NAMALWA (cell line): ENCODE measurements around the gene PWP2.
"Not testable (repeated sequence)": the region's sequence is repeated elsewhere in the genome, so short reads cannot be mapped to it uniquely, and the experiment has no call there.

Experiments
- DNase-seq: peaks from one replicate; pipeline ENCODE4 v3.0.0-alpha.2; 2015; ENCODE audit warnings: low spot score

Gene PWP2

GRCh38 chr21:44138039-44138438, 30.8 kb downstream of the PWP2 start:
- DNase-seq, result not testable (repeated sequence)

- not testable (repeated sequence) for DNase-seq
Measured at GRCh38 chr21:44139787-44140551, 32.8 kb downstream of the PWP2 start.

DNA sequence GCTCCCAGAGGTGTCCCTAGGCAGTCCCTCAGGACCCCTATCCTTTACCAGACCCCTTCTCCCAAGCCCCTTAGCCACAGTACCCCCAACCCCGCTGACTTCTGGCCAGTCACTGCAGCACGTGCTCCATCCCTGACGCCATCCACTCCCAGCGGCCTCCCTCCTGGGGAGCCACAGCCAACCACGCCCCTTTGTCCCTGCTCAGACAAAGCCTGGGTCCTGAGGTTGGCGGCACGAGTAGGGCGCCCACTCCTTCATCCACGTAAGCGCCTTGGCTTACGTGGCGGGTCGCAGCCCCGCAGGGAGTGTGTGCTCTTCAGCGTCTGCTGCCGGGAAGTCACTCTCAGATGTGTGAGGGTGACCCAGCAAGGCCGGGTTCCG, 33.3 kb downstream of the PWP2 start:
- not testable (repeated sequence) for DNase-seq

DNA sequence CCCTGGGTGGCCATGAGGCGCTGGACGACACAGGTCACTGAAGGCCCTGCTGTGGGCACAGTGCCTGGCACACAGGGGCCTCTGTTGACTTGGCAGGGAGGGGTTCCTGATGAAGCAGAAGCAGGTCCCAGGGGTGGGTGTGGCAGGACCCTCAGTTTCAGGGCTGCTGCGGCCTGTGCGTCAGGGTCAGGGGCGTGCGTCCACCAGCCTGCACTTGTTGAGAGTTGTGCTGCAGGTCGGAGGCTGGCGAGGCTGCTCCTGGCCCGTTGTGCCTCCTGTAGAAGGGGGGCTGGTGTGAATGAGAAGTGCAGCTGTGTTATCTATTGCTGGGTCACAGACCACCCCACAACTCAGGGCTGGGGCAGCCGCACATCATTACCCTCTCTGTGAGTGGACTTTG, 35.3 kb downstream of the PWP2 start:
- DNase-seq, result not testable (repeated sequence)

GRCh38 chr21:44143380-44143779, 36.2 kb downstream of the PWP2 start:
- DNase-seq, result not testable (repeated sequence)

- DNase-seq, result peak; percentile 26
Measured at GRCh38 chr21:44143996-44144395, 36.8 kb downstream of the PWP2 start.

DNA sequence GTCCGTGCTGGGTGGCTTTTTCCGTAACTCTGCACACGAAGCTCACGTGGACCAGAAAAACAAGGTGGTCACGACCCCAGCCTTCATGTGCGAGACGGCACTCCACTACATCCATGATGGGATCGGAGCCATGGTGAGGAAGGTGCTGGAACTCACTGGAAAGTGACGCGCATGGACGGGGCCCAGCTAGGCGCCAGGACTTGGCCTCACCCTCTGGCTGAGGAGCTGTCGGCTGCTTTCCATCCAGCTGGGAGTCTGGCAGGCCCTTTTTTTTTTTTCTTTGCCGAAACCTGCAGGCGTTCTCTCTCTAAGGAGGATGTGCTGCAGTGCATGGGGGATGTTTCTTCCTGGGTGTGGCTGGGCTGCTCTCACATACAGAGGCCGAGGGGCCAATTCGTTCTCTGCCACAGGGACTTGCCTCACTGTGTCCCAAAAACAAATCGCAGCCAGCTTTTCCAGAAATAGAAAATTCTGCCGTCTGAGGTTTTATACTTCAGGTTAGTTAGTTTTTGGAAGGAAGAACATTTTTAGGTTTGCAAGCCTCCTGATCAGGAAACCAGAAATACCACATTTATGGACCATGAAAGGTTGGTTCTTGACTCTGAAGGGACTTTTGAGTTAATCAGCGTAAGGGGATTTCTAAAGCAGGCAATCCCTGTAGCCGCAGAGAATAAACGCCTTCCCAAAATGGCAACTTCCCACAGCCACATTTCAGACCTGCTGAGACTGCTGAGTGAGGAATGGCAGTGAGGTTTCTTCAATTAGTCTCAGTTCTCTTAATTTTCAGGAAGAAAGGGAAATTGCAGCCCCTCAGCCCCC, 37.8 kb downstream of the PWP2 start:
- not testable (repeated sequence) for DNase-seq

DNA sequence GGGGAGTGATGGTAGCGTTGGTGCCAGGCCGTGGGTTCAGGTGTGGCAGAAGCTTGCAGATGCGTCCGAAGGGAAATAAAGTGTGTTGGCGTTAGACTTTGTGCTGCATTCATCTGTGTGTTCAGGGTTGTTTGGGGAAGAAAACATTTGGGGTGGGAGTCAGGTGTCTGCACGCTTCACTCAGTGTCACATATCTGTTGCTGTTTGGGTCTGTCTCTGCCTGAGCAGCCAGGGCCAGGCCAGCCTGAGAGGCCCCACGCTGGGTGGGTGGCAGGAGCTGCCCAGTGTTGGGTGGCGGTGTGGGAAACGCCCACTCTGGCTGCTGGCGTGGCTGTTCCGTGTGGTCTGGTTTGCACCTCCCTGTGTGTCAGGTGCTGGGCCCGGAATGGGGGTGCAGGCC, 38.4 kb downstream of the PWP2 start:
- not testable (repeated sequence) for DNase-seq

- not testable (repeated sequence) for DNase-seq
Measured at GRCh38 chr21:44147108-44147507, 39.9 kb downstream of the PWP2 start.

DNA sequence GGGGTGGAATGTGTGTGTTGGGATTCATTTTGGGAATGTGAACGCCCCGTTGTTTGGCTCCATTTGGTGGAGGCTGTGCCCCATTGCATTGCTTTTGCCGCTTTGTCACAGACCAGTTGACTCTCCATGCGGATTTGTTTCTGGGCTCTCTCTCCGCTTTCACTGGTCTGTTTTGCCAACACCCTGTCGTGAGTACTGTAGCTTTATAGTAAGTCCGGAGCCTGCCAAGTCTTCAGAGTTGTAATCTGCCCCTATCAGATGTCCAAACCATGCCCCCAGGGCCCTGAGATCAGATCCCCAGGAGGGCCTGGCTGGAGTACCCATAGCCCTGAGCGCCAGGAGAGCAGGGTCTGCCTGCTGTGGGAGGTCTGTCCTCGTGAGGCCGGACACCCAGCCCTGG, 43.1 kb downstream of the PWP2 start:
- not testable (repeated sequence) for DNase-seq

DNA sequence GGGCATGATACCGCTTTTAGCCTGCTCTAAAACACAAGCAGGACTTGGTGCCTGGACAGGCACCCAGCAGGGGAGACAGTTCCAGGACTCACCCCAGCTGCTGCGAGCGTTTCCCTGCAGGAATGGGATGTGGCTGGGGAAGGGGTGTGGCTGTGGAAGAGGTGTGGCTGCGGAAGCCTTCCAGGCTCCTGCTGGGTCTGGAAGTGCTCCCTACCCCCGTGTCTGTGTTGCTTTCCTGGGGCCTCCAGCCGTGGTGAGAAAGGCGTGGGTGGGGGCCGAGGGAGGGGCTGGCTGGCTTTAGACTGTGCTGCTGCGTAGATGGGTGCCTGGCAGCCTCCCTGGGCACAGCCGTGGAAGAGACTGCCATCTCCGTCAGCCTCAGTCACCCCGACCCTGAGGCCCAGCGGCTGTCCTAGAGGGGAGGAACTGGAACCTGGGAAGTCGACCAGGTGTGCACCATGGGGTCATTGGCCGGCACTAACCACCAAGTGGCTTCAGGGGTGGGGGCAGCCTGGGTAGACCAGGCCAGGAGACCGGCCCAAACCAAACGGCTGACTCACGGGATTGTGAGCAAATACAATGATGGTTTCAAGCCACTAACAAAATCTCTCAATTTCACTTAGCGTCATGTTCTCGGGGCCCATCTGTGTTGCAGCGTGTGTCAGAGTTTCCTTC, 46.2 kb downstream of the PWP2 start:
- DNase-seq, result not testable (repeated sequence)

- DNase-seq, result not testable (repeated sequence)
Measured at GRCh38 chr21:44153889-44154228, 46.7 kb downstream of the PWP2 start.

DNA sequence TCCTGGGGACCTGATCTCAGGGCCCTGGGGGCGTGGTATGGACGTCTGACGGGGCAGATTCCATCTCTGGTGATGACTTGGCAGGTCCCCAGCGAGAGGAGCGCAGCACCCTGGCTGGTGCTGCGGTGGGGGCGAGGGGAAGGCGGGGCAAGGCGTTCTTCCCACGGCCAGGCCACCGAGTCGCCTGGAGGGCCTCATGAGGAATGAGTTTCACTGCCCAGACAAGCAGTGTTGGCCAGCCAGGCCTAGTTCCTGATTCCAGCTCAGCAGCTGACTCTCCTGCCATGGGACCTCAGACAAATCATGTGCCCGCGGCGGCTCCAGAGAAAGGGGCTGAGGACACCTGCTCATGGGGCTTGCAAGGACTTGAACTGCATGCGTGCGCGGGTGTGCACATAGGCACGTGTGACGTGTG, 47.6 kb downstream of the PWP2 start:
- DNase-seq, result not testable (repeated sequence)

DNA sequence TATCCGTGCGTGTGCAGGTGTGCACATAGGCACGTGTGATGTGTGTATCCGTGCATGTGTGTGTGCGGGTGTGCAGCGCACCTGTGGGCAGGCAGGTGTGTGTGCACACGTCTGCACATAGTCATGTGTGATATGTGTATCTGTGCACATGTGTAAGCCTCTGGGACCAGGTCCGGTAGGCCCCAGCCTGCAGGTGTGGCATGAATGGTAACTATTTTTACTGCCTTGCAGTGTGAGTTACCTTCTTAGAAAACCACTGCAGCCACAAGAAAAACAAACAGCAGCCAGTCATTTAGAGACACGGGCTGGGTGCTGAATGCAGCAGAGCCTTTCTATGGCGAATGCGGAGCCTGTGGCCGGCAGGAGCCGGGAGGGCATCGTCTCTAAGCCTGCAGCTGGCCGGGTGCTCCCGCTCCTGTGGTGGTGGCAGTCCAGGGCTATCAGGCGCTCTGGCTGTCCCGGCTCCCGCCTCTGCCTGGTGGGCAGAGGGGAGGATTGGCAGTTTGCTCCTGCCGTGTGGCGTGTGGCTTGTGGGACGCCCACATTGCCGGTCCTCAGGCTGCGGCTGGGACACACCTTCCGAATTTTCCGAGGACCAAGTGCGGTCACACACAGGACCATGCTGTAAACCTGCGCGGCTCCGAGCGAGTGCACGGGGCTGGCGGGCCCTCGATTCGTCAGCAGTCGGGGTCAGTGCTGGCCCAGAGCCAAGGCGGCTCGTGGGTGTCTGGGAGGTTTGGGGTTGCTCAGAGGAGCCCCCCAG, 48.2 kb downstream of the PWP2 start:
- DNase-seq, result peak; percentile 15

DNA sequence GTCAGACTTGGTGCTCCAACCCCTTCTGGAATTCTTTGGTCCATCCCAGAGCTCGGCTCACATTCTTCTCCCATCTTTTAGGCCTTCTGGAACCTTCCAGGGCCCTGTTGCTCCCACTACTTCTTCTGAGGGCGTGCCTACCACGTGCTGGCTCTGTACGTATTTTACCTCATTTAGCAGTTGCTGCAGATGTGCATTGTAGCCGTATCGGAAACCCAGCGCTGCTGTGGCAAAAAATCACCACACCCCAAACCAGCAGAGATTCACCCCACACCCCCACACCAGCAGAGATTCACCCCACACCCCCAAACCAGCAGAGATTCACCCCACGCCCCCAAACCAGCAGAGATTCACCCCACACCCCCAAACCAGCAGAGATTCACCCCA, 48.8 kb downstream of the PWP2 start:
- DNase-seq, result not testable (repeated sequence)

DNA sequence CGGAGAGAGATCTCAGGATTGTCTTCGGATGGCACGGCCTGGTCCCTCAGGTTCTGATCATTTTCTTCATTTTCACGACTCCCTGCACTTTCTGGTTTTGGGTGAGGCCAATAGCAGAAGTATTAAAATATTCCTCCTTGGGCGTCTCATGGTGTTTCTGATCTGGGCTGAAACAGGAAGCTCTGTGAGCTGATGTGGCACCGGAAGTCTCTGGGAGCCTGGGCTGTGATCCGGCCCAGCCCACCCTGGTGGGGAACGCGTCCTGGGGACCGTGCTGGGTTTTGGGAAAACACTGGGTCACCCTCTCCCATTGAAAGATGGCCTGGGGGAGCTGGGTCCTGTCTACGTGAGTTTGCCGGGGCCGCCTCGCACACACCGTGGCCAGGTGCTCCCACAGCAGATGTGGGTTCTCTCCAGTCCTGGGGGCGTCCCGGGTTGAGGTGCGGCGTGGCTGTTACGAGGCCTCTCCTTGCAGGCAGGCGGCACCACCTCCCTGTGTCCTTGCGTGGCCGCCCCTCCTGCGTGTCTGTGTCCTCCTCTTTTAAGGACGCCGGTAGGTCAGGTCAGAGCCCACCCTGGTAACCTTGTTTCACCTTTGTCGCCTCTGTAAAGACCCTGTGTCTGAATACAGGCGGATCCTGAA, 50.4 kb downstream of the PWP2 start:
- not testable (repeated sequence) for DNase-seq

DNA sequence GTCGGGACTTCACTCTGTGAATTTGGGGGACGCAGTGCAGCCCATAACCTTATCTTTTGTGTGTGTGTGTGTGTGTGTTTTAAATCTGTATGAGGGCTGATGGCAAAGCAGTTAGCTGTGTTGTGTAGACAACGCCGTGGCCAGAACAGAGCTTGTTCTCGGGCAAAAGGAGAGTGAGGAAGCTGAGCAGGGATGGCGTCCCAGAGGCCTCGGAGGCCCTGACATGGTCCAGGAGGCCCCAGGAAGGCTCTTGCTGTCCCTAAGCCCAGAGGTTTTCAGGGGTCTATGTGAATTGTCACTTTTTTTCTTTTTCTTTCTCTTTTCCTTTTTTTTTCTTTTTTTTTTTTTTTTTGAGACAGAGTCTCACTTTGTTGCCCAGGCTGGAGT, 50.9 kb downstream of the PWP2 start:
- DNase-seq, result not testable (repeated sequence)

- not testable (repeated sequence) for DNase-seq
Measured at GRCh38 chr21:44159349-44160297, 52.4 kb downstream of the PWP2 start.

DNA sequence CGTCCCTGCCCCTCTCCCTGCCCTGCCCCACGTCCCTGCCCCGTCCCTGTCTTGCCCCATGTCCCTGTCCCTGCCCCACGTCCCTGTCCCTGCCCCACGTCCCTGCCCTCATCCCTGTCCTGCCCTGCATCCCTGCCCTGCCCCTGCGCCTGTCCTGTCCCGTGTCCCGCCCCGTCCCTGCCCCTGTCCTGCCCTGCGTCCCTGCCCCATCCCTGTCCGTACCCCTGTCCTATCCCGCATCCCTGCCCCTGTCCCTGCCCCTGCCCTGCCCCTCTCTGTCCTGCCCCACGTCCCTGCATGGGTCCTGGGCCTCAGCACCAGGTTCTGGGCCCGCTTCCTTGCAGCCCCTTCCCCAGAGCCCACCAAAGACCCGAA, 53.1 kb downstream of the PWP2 start:
- DNase-seq, result not testable (repeated sequence)

- DNase-seq, result not testable (repeated sequence)
Measured at GRCh38 chr21:44160821-44161220, 53.6 kb downstream of the PWP2 start.
